ENCODE measurements around the gene COL6A3.

The COL6A3 gene

DNA sequence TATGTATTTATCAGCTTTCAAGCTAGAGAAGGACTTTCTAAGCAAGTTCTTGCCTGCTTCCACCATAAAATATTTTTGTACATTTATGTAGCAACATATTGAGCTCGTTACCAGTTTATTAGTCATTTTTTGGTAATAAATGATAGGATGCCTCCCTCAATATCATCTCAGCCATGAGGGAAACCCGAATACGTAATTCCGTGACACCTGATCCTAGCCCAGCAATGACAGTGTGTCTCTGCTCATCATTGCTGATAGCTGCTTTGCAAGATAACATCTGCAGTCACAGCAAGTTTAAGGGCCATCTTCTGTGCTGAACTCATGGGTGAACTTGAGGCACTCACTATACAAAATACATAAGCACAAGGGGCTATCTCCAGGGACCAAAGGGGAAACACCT is 62.2 kb downstream of the COL6A3 start:
- DNase-seq (ENCODE audit: low read depth), result no peak
- TF ChIP-seq, protein P1, sequence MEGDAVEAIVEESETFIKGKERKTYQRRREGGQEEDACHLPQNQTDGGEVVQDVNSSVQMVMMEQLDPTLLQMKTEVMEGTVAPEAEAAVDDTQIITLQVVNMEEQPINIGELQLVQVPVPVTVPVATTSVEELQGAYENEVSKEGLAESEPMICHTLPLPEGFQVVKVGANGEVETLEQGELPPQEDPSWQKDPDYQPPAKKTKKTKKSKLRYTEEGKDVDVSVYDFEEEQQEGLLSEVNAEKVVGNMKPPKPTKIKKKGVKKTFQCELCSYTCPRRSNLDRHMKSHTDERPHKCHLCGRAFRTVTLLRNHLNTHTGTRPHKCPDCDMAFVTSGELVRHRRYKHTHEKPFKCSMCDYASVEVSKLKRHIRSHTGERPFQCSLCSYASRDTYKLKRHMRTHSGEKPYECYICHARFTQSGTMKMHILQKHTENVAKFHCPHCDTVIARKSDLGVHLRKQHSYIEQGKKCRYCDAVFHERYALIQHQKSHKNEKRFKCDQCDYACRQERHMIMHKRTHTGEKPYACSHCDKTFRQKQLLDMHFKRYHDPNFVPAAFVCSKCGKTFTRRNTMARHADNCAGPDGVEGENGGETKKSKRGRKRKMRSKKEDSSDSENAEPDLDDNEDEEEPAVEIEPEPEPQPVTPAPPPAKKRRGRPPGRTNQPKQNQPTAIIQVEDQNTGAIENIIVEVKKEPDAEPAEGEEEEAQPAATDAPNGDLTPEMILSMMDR (IDR thresholded peaks at IDR 0.05; ENCODE audit: insufficient read depth, low read depth, low read length, missing control alignments), result no peak
- H3K4me3 ChIP-seq (ENCODE audit: low read length), result no peak overlapping the region

GRCh38 chr2:237351046-237351445 is 62.9 kb downstream of the COL6A3 start:
- TF ChIP-seq, protein P1 (IDR thresholded peaks at IDR 0.05; ENCODE audit: insufficient read depth, low read depth, low read length, missing control alignments), result no peak
- DNase-seq (ENCODE audit: low read depth), result no peak
- no peak overlapping the region for H3K4me3 ChIP-seq (ENCODE audit: low read length)

DNA sequence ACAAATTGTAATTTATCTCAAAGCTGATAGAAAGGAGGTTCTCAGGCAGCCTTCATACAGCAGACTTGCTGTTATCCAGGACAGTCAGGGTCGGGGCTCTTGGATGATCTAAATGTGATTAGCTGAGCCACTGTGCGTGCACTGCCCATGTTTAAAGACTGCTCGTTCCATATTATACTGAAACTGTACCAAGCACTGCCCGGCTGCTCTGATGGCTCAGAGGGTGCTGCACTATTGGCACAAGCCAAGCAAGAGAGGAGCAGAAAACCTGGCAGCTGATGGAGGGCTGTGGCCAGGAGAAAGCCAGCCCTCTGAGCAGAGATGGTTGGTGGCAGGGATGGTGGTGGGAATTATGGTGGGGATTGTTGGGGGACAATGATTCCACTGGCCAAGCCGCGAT is 63.4 kb downstream of the COL6A3 start:
- TF ChIP-seq, protein P1 (IDR thresholded peaks at IDR 0.05; ENCODE audit: insufficient read depth, low read depth, low read length, missing control alignments), result no peak
- DNase-seq (ENCODE audit: low read depth), result no peak
- H3K4me3 ChIP-seq (ENCODE audit: low read length), result no peak overlapping the region

GRCh38 chr2:237350070-237350469 is 63.9 kb downstream of the COL6A3 start:
- H3K4me3 ChIP-seq (ENCODE audit: low read length), result no peak overlapping the region
- TF ChIP-seq, protein P1 (IDR thresholded peaks at IDR 0.05; ENCODE audit: insufficient read depth, low read depth, low read length, missing control alignments), result no peak
- DNase-seq (ENCODE audit: low read depth), result no peak

DNA sequence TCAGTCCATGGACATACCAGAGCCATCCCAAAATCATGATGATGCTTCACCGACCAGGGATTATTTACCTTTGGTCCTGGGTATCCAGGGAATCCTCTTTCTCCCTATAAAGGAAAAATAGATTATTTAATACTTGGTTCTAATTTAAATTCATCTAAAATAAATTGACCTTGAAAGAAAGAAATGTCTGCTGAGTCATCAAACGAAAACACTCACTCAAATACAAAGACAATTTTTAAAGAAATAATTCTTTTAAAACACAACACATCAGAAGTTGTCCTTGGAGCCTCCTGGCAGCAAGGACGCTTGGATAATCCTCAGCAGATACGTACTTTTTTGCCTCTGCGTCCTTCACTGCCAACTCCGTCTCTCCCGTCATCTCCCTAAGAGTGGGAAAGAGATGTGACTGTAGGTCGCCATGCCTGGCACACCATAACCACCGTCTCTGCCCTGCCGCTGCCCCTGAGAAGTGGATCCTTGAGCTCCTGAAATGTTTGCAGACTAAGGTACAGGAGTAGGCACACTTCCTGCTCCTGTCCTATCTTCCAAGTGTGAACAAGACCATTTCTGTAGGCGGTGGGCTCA is 65.6 kb downstream of the COL6A3 start:
- DNase-seq (ENCODE audit: low read depth), result no peak
- no peak overlapping the region for H3K4me3 ChIP-seq (ENCODE audit: low read length)
- TF ChIP-seq, protein P1 (IDR thresholded peaks at IDR 0.05; ENCODE audit: insufficient read depth, low read depth, low read length, missing control alignments), result no peak

DNA sequence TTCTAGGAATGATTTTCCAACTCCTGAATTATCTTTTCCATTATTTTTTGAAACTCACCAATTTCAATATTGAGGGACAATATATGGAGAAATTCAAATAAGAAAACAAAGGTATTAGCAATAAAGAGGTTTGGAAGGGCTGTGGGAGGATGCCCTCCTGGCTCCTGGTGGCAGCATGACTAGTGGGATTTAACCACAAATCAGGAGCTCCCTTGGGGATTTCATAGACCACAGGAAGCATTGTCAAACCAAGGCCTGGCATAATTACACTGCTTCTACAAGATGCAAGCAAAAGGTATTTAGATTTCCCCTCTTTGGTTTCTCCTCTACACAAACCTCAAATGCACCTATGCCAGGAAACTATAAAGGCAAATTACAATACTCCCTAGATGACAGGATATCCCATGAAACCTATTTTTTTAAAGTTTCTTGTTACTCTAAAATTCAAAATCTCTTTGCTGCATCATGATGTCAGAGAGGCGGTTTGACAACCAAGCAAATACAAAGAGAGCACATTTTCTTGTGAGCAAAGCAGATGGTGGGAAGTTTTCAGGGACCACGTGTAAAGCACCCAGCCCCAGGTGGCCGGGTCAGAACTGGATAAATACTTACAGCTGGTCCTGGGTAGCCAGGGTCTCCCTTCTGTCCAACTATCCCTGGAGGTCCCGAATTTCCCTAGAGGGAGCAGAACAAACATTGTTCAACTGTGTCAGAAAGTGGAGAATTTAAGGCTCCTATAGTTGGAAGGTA is 67.9 kb downstream of the COL6A3 start:
- no peak overlapping the region for H3K4me3 ChIP-seq (ENCODE audit: low read length)
- TF ChIP-seq, protein P1 (IDR thresholded peaks at IDR 0.05; ENCODE audit: insufficient read depth, low read depth, low read length, missing control alignments), result no peak
- no peak for DNase-seq (ENCODE audit: low read depth)

- TF ChIP-seq, protein P1 (IDR thresholded peaks at IDR 0.05; ENCODE audit: insufficient read depth, low read depth, low read length, missing control alignments), result no peak
- DNase-seq (ENCODE audit: low read depth), result no peak
These were observed 68.6 kb downstream of the COL6A3 start for GRCh38 chr2:237345411-237345810.

More at GRCh38 chr2:237345411-237345810, 68.6 kb downstream of the COL6A3 start:
- H3K4me3 ChIP-seq (ENCODE audit: low read length), result no peak overlapping the region
